Activated CD4-positive, alpha-beta T cell treated with anti-CD3 and anti-CD28 coated beads for 1 hour (primary cell): ENCODE measurements around the gene LRP1B.

Source experiments
- DNase-seq: peaks from one replicate; pipeline ENCODE4 v3.0.0-alpha.2; 2020

LRP1B gene

DNA sequence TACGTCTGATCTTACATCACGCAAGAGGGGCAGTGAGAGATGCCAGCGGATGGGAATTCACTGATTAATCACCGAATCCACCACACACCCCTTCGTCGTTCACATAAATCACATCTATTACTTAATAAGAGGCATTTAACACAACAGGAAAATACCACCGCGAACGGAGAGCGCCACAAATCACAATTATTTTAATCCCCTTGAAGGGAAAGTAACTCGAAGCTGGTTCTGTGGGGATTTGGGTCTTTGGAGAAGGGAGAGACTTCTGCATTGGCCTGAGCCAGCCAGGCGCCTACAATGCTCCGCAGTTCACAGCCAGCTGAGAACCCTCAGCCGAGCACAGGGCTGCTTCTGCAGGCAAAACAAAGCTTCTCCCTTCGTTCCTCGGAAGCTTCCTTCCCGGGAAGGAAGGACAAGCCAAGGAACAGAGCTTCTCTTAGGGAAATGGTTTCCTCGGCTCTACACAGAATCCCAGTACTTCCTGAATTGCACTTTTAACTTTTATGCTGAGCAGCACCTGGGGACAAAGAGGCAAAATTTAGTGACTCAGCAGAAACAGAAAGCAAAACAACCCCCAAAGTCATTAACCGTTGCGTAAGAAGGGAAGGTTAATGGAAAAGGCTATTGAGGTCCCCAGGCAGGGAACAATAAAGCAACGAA is at the start of gene LRP1B:
LRP1B (minus strand) TSS at position 7 of the 660 bp plus-strand sequence. CDS start 287 bp downstream, outside the sequence.
- DNase-seq, result no peak

- DNase-seq, result no peak
Observed at GRCh38 chr2:142179686-142180085, 48.9 kb upstream of the LRP1B start.

DNA sequence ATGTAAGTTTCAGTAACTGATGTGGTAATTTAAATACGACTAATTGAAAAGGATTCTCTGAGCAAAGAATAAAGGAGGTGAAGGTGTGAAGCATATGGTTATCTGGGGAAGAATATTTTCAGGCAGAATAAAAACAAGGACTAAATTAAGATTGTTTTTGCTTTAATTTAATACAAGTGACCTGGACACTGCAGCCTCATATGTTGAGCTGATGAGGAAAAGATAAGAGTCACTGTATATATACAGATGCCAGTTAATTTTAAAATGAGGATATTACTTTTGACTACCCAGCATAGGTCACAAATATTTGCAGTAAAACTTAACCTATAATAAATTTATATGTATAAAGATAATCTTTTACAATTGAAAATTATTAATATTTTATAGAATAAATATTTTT is 47.8 kb upstream of the LRP1B start:
- no peak for DNase-seq

GRCh38 chr2:142176941-142177340 is 46.1 kb upstream of the LRP1B start:
- DNase-seq, result no peak

- no peak for DNase-seq
Observed at GRCh38 chr2:142175813-142176338, 45.1 kb upstream of the LRP1B start.

- DNase-seq, result no peak
Observed at GRCh38 chr2:142174176-142174575, 43.4 kb upstream of the LRP1B start.

GRCh38 chr2:142170847-142171246 is 40.0 kb upstream of the LRP1B start:
- no peak for DNase-seq

- no peak for DNase-seq
Observed at GRCh38 chr2:142165790-142166189, 35.0 kb upstream of the LRP1B start.

DNA sequence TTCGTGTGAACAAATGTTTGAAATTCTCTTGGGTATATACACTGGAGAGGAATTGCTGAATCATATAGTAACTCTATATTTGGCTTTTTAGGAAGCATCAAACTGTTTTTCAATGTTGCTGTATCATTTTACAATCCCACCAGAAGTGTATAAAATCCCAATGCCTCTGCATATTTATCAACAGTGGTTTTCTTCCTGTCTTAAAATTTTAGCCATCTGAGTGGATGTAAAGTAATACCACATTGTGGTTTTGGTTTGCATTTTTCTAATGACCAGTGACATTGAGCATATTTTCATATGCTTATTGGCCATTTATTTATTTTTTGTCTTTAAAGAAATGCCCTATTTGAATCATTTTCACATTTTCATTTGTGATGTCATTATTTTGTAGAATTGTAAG is 22.8 kb upstream of the LRP1B start:
- no peak for DNase-seq

DNA sequence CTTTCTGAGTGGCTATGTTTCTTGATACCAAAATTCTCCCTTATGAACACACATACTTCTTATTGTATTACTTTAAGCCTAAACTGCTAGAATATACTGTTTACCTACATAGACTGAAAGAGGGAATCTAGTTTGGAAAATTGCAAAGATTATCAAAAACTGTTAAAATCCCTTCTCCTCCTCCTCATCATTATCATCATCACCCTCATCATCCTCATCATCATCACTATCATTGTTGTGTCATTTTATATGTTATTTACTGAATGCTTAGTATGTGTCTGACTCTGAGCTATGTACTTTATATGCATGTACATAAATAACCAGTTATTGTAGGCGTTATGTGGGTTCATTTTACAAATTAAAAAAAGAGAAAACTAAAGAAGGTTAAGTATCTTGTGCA is 19.6 kb upstream of the LRP1B start:
- no peak for DNase-seq

- no peak for DNase-seq
Observed at GRCh38 chr2:142144547-142144946, 13.7 kb upstream of the LRP1B start.

DNA sequence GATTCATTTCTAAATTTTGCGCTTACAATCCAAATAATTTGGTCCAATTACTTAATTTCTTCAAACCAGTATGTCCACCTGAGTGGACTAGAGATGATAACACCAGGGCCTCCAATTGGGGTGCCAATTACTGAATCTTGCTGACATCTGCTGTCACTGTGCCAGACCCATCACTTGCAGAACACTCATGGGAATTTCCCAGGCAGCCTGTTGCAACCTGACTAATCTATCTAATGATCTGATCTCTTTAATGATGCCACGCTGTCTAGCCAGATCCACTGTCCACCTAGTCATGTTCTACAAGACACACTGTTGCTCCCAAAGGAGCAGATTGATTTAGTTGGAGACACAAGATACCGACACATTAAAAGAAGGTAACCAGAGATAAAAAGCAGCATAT is 11.8 kb upstream of the LRP1B start:
- DNase-seq, result no peak

- DNase-seq, result no peak
Observed at GRCh38 chr2:142140434-142140845, 9.6 kb upstream of the LRP1B start.

GRCh38 chr2:142139384-142139783 is 8.6 kb upstream of the LRP1B start:
- no peak for DNase-seq

GRCh38 chr2:142136571-142136970 is 5.8 kb upstream of the LRP1B start:
- no peak for DNase-seq

DNA sequence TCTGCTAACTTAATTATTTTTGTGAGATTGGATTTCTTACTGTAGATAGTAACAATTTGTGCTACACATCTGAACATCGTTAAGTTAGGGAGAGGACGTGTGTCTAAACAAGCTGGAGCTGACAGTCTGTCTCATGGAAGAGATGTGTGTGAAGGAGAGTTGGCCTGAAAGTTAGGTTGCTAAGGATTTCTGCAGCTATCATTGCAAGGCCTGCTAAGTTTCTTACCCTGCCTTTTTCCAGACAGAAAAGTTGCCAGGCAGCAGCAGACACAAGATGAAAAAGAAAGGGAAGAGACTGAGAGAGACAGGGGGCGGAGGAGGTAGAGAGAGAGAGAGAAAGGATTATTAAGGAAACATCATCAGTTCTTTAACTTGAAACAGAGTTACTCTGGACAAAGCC is 4.1 kb upstream of the LRP1B start:
- no peak for DNase-seq

DNA sequence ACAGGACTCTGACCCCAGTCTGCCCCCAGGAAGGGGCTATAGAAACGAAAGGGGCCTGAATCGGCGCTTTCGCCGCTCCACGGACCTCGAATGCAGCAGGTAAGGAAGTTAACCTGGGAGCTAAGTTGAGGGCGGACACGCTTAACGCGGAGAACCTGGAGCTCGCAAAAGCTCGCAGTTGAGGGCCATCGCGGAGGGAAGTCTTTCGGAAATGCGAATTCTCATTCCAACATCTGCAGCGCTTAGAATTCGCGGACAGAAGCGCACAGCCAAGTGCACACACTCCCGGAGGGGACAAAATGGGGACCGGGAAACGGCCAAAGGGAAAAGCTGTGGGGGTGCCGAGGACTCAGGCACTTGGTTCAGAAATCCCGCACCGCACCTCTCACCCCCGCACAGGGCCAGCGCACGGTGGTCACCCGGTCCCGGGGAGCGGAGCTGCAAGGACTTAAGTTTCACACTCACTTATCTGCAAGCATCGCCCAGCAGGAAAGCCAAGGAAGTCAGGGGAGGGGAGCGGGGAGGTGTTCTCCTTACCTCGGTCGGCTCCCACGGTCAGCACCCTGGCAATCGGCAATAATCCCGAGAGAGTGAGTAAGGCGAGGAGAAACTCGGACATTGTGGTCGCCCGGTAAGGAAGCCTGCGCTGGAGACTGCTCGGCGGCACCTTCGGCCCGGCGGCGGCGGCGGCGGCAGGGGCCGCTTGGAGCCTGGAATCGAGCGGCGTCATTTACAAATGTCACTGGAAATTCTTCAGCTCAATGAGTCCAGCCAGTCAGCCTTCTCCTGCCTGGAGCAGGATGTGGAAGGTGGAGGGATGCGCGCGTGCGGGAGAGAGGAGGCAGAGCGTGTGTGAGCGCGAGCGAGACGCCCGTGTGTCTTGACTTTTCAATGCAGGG is 456 bp downstream of the LRP1B start:
- no peak for DNase-seq

- no peak for DNase-seq
Observed at GRCh38 chr2:142128105-142128504, 2.7 kb downstream of the LRP1B start.

DNA sequence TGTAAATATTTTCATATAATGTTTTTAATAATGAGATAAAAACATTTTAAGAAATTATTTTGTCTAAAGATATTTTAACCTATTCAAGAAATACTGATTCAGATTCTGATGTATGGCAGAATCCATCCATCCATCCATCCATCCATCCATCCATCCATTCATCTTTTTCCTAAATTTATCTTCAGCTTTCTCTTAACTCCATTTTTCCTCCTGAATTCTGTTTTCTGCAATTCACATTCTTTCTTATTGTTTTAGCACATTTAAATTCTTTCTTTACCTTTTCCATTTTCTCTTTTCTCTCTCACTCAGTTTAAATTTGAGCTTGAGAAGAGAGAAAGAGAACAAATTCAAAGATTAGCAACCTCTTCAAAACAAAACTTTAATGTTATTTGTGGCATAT is 3.6 kb downstream of the LRP1B start:
- DNase-seq, result no peak

GRCh38 chr2:142124706-142125105 is 6.1 kb downstream of the LRP1B start:
- no peak for DNase-seq

- no peak for DNase-seq
Observed at GRCh38 chr2:142119347-142119746, 11.5 kb downstream of the LRP1B start.

GRCh38 chr2:142112757-142113221 is 18.0 kb downstream of the LRP1B start:
- DNase-seq, result no peak

GRCh38 chr2:142104134-142104758 is 26.6 kb downstream of the LRP1B start:
- DNase-seq, result no peak

GRCh38 chr2:142100970-142101369 is 29.8 kb downstream of the LRP1B start:
- DNase-seq, result no peak
